ENCODE measurements around the gene PAPPA. TPM values are rescaled to one million over a fixed set of nuclear protein-coding genes. Genes with fewer than 3 reads are reported as not detected.

Gene PAPPA
- total and polyA plus RNA-seq, 9 of the 15 experiments (the other 6 are each of a cell fraction or from before 2014, with no cell fraction given): 0.06 to 0.18 (median 0.11) TPM

DNA sequence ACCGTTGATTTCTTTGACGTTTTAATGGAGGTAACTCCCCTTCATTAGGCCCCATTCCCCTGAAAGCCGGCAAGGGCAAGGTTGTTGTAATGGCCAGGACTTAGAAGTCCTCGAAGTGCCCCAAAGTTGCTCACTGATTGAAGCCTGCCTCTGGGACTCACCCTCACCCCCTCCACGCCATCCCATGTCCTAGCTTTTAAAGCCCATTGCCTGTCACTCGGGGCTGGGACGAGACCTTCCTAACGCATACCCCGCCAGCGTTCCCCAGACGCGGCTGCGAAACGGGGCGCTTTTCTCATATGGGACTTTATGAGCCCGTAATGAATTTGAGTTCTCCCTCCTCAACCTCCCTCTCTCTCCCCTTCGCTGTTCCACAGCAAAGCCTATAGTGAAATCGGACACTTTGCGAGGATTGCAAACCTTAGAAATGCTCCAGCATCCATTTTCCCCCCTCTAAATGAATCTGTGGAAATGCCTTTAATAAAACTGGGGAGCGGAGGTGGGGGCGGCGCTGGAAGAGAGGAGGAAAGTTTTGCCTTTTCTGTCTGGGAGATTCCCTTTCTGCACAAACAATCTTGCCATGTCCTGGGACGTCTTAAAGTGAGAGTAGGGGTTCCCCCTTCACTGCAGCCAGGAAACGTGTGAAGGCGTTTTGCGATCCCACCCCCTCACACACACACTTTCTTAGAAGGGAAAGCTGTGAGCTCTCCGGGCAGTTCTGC lies 1.5 kb downstream of the PAPPA start:
- Histone ChIP-seq H3K9ac (ENCODE audit: insufficient read depth in 1 of 2, low read depth in 2 of 2, low read length in 2 of 2) (no peak overlapping the region), H3K4me3 (no peak overlapping the region), H3K9me3 (replicated peaks; ENCODE audit: control insufficient read depth, insufficient read depth, low read depth, low read length) (no peaks in the 10 kb centered on the region), H2AFZ (ENCODE audit: low read depth, low read length) (no peak overlapping the region), H3K27me3 (ENCODE audit: control insufficient read depth in 2 of 2, insufficient read depth in 2 of 2, low read length in 2 of 2) (peaks cover 7 to 22% of the 10 kb centered on the region in 2 experiments; a peak in 4 of 5 replicates), H3K9me1 (ENCODE audit: control insufficient read depth, insufficient read depth, low read length) (no peaks in the 10 kb centered on the region), H4K20me1 (replicated peaks; ENCODE audit: control insufficient read depth, insufficient read depth, low read length) (no peaks in the 10 kb centered on the region), H3K36me3 (ENCODE audit: control insufficient read depth, insufficient read depth, low read length) (no peaks in the 10 kb centered on the region), H3K27ac (ENCODE audit: extremely low read depth, low read depth, low read length) (no peak overlapping the region), H3K79me2 (ENCODE audit: control insufficient read depth, insufficient read depth, low read length) (no peaks in the 10 kb centered on the region), H3K4me1 (replicated peaks in 1 of 2; ENCODE audit: control insufficient read depth in 2 of 2, insufficient read depth in 2 of 2, low read length in 2 of 2) (peaks cover 0 to 10% of the 10 kb centered on the region in 2 experiments; a peak in 3 of 5 replicates), H3K4me2 (ENCODE audit: insufficient read depth, low read length) (no peak overlapping the region)
- WGBS (ENCODE audit: insufficient coverage, low coverage, missing lambda C conversion rate): 23% methylated on average over 27 of the region's 27 CpGs
- in situ Hi-C loops (cut with MboI): loop anchor here (5.0 to 10.0 kb wide), 2 partner anchors 340 to 417 kb away; no protein-coding TSS in a partner anchor
- no peak for TF ChIP-seq RBM15 (IDR thresholded peaks at IDR 0.05; ENCODE audit: insufficient read depth, low read length)
- TF ChIP-seq TAL1 (IDR thresholded peaks at IDR 0.05): no peak
- TF ChIP-seq ZNF253 (CRISPR knock-in tag; conservative IDR thresholded peaks at IDR 0.05): no peak
- no peak for TF ChIP-seq YY1 (IDR thresholded peaks at IDR 0.05; ENCODE audit: borderline replicate concordance in 1 of 3, control insufficient read depth in 1 of 3, extremely low read depth in 1 of 3, insufficient read depth in 3 of 3, insufficient read length in 1 of 3, insufficient replicate concordance in 2 of 3, low read depth in 1 of 3, low read length in 2 of 3)
- no peak for TF ChIP-seq ZNF766 (CRISPR knock-in tag; conservative IDR thresholded peaks at IDR 0.05)
- TF ChIP-seq, protein P1, sequence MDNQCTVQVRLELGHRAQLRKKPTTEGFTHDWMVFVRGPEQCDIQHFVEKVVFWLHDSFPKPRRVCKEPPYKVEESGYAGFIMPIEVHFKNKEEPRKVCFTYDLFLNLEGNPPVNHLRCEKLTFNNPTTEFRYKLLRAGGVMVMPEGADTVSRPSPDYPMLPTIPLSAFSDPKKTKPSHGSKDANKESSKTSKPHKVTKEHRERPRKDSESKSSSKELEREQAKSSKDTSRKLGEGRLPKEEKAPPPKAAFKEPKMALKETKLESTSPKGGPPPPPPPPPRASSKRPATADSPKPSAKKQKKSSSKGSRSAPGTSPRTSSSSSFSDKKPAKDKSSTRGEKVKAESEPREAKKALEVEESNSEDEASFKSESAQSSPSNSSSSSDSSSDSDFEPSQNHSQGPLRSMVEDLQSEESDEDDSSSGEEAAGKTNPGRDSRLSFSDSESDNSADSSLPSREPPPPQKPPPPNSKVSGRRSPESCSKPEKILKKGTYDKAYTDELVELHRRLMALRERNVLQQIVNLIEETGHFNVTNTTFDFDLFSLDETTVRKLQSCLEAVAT (IDR thresholded peaks at IDR 0.05): no peak
- no peak for TF ChIP-seq U2AF1 (optimal IDR thresholded peaks at IDR 0.05; ENCODE audit: low read depth, low read length)
- ChIA-PET CTCF (ENCODE audit: low intra/inter-chr PET ratio) (no interaction called here), POLR2A (interaction anchor here (0.6 to 1.3 kb wide), 2 partner anchors 57 to 296 kb away, joined by 3 to 4 read pairs; no protein-coding TSS in a partner anchor)
- intact Hi-C loops (cut with micrococcal nuclease): loop anchor here (5.0 kb wide), 1 partner anchor 492 kb away; no protein-coding TSS in a partner anchor
- no TSS peak for BruUV-seq (replicated peaks)
- no peak for FAIRE-seq
- ATAC-seq: no peak
- DNase-seq (ENCODE audit: extremely low read depth in 1 of 4, low spot score in 3 of 4): no peak
